Activated CD8-positive, alpha-beta memory T cell treated with anti-CD3 and anti-CD28 coated beads, Interleukin-2, amount 50 U/mL, for 1 hour (primary cell): Measurements from ENCODE around the gene ECE1.
"Not testable (repeated sequence)": the region's sequence is repeated elsewhere in the genome, so short reads cannot be mapped to it uniquely, and the experiment has no call there.

Experiments used
- DNase-seq: peaks from one replicate; pipeline ENCODE4 v3.0.0-alpha.2; 2020; ENCODE audit errors: extremely low read depth

Gene ECE1

DNA sequence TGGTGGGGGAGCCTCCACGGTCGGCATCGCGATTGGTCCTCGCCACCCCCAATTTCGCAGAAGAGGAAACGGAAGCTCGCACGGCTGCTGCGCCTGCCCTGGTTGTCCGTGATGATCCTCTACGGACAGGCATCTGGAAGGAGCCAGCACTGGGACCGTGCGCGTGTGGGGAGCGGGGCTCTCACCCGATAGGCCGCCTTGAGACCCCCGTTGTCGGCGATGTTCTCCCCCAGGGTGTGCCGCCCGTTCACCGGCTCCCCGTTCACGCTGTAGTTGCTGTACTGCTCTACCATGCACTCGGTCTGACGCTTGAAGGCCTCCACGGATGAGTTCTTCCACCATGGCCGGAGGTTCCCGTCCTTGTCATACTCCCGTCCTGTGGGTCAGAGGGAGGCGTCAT, 65.2 kb downstream of the ECE1 start:
- no peak for DNase-seq

DNA sequence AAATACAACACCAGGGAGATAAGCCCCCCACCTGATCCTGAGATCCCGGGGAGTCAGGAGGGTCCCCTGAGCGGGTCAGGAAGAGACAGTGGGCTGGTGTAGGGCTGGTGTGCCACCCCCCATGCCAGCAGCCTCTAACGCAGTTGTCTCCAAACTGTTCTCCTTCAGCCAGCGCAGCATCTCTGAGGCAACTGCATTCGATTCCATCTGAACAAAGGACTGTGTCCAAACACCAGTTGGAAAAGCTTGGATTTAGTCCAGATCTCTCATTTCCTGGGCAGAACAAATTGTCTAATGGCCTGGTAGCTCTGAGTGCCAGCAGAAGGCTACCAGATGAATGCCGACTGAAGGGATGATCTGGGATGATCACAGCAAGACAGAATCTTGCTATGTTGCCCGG, 69.4 kb downstream of the ECE1 start:
- DNase-seq = no peak

DNA sequence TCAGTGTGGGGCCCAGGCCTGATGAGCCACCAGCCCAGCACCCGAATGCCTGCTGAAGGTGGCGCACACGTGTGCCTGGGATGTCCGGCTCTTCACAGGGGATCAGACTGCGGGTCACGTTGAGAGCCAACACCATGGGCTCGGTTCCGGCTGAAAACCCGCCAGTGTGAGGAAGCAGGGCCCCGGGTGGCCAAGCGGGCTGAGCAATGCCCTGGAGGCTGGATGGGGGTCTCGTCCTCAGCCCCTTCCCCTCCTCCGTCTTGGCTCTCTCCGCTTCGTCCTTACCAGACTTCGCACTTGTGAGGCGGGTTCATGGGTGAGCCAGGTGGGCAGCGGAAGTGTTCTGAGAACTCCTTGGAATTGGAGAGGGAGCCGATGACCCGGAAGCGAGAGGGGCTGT, 70.6 kb downstream of the ECE1 start:
- DNase-seq = no peak

DNA sequence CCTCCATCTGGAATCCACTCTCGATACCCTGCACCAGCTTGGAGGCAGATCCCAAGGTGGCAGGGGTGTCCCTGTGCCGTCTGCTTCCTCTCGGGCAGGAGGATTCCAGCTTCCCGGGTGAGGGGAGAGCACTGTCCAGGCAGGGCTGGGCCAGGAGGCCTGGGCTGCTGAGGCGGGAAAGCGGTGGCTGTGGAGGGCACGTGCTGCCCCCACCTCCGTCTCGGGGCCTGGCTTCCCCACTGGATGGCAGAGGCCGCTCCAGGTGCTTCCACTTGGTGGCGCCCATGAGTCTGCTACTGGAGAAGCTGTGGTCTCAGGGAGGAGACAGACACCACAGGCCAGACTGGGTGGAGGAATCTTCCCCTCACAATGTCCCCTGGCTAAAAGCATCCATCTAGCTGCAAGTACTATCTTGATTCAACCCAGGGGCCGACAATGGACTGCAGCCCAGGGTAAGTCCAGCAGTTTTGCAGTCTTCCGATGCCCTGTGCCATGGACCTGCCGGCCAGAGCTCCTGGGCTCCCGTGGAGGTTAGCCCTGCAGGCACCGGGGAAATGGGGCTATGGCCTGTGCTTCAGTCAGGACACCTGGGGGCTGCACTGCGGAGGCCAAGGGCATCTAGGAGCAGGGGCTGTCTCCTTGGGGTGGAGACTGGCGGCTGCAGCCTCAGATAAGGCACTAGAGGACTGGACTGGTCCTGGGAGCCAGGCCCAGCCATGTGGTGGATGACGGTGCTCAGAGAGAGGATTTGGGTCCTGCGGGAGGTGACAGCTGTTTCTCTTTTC, 72.3 kb downstream of the ECE1 start:
- no peak for DNase-seq

DNA sequence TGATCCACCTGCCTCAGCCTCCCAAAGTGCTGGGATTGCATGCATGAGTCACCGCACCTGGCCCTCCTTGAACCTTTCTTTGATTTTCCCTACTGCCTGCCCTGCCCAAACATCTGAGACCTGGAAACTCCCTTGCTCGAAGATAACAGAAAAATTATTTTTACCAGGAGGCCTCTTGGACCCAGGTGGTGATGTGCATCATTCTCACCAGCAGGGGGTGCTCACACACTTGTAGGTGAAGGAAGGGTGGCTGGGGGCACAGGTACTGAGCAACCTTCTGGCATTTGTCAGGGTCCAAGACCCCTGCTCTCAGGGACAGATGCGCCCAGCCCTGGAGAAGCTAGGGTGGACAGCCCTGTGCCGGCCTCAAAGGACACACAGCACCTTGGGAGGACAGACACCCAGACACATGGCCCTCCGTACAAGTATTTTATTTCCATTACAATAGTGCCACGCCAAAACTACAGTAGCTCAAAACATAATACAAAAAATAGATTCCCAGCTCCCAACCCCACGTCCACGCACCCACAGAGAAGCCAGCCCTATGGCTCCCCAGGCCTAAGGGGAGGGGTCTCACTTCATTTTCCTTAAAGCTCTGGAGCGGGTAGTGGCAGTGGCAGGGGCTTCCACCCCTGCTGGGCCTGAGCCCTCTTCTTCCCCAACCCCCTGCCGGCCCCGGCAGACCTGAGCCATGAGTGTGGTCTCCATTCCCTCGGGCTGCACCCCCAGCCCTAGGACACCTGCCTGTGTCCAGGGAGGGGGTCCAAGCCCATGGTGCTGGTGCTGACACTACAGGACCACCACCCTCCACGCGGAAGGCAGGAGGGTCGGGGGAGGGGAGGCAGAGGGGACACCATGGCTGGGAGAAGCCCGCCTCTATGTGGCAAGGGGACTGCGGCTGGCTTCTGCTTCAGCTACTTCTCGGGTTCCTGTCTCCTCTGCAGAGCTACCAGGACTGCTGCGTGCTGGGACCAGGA, 73.1 kb downstream of the ECE1 start:
- peak; percentile 14 for DNase-seq

DNA sequence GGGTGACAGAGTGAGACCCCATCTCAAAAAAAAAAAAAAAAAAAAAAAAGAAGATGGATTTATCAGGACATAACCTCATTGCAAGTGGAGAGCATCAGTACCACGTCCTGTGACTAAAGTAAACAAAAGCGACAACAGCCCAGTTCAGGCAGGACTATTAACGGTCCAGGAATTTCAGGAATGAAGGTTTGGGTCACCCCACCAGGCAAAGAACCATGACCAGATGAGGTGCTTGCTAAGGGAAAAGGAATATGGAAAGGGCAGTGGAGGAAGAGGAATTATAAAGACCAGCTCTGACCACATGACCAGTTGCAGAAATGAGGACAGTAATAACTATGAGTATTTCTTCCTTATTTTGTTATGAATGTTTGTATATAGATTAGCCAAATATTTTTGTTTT, 78.1 kb downstream of the ECE1 start:
- no peak for DNase-seq

DNA sequence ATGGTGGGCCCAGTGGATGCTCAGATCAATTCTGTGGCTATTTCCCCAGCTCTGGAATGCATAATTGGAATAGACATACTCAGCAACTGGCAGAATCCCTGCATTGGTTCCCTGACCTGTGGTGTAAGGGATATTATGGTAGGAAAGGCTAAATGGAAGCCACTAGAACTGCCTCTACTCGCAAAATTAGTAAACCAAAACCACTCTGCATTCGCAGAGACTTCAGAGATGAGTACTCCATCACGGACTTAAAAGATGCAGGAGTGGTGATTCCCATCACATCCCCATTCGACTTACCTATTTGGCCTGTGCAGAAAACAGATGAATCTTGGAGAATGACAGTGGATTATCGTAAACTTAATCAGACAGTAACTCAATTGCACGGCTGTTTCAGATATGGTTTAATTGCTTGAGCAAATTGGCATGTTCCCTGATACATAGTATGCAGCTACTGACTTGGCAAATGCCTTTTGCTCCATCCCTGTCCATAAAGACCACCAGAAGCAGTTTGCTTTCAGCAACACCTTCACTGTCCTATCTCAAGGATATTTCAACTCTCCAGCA, 82.0 kb downstream of the ECE1 start:
- not testable (repeated sequence) for DNase-seq

DNA sequence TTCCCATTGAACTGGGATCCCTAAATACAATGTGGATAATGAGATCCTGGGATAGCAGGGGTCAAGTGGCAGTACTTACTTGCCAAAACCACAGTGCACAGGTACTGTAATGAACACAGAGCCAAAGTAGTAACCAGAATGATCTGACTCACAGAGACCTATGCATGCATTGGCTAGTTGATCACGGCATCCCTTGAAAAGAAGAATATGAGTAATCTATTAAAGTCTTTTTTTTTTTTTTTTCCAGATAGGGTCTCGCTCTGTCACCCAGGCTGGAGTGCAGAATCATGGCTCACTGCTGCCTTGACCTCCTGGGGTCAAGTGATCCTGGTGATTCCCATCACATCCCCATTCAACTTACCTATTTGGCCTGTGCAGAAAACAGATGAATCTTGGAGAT, 84.1 kb downstream of the ECE1 start:
- no peak for DNase-seq

DNA sequence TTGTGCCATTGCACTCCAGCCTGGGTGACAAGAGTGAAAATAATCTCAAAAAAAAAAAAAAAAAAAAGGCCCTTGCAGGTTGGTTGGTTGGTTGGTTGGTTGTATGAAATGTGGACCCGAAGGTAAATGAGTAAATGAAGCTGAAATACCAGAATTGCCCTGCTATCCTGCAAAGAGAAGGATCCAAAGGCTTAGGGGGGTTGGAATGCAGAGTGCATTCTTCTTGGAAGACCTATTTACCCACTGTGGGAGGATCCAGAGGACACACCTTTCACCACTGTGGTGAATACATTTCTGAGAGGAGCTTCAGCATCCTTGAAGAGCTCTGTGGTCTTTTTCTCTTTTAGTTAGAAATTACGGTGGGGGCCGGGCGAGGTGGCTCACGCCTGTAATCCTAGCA, 84.8 kb downstream of the ECE1 start:
- no peak for DNase-seq

DNA sequence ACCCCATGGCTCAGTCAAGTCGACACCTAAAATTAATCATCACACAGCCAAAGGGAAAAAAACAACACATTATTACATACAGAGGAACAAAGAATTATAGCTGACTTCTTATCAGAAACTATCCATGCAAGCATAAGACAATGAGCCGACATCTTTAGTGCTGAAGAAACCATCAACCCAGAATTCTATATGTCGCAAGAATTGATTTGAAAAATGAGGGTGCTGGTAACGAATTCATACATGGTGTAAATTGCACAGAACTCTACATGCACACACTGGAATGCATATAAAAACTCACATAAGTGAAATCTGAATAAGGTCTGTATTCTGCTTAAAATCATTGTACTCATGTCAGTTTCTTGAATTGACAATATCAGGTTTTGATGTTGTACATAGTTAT, 88.6 kb downstream of the ECE1 start:
- no peak for DNase-seq

DNA sequence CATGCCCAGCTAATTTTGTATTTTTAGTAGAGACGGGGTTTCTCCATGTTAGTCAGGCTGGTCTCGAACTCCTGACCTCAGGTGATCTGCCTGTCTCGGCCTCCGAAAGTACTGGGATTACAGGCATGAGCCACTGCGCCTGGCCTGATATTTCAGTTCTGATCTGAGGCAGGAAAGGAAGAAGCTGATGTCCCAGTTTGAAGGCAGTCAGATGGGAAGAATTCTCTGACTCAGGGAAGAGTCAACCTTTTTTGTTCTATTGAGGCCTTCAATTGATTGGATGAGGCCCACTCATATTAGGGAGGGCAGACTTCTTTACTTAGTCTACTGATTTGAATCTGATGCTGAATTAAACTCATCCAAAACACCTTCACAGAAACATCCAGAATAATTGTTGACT, 89.0 kb downstream of the ECE1 start:
- DNase-seq = not testable (repeated sequence)

DNA sequence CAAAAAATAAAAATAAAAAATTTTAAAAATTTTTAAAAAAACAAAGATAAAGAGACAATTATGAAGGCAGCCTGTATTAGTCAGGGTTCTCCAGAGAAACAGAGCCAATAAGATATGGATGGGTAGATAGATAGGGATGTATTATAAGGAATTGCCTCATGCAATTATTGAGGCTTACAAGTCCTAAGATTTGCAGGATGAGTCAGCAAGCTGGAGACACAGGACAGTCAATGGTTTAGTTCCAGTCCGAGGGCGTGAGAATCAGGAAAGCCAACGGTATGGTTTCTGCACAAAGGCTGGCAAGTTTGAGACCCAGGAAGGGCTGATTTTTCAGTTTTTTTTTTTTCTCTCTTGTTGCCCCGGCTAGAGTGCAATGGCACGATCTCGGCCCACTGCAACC, 89.5 kb downstream of the ECE1 start:
- DNase-seq = no peak

DNA sequence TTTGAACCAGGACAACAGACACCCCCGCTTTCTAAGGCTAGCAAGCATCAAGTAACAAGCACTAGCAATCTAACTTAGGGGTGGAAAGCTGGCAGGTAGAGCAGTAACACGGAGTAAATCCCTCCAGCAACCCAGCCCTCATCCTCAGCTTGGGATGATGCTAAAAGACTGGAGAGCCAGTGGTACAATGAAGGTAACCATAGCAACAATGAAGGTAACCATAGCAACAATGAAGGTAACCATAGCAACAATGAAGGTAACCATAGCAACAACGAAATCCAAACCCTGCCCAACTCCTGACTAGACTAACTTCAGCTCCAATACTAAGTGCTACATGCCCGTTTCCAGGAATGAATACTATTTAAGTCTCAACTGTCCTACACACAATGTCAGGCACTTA, 91.3 kb downstream of the ECE1 start:
- DNase-seq = no peak

DNA sequence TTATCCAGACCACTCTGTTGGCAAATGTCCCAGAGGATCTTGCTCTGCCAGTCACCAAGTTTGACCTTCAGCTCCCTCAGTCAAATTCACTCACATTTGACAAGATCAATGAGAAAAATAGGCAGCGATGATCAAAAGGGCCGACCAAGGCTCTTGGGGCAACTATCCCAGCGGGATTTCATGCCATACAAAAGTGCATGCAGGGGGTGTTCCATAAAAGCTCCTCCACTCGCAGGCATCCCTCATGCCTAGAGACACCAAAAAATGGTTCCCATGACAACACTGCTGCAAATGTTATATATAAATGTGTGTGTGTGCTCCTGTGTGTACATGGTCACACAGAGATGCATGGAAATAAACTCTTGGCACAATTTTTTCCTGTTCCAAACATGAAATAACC, 97.4 kb downstream of the ECE1 start:
- no peak for DNase-seq

DNA sequence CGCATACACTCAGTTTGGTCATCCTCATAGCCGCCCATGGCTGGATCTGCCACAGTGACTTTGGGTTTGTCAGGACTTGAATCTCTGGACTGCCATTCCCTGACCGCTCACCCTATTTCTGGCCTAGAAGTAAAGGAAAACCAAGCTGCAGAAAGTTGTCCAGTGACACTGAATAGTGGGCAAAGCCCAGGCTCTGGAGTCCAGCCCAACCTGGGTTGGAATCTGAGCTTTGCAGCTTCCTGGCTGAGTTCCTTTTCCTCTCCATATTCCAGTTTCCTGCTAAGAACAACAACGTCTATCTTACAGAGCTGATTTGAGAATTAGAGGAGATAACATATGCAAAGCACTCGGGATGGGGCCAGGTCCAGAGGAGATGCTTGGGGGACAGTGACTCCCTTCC, 98.0 kb downstream of the ECE1 start:
- DNase-seq = no peak

DNA sequence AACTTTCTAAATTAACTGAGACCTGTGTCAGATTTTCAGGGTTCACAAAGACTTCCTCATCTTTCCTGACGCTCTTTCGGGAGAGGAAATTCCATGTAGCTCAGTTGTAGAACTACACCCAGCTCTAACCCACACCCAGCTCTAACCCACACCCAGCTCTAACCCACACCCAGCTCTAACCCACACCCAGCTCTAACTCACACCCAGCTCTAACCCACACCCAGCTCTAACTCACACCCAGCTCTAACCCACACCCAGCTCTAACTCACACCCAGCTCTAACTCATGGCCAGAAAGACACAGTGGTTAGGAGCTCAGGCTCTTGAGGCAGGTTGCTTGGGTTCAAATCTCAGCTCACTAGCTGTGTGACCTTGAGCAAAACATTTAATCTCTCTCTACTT, 99.5 kb downstream of the ECE1 start:
- not testable (repeated sequence) for DNase-seq

DNA sequence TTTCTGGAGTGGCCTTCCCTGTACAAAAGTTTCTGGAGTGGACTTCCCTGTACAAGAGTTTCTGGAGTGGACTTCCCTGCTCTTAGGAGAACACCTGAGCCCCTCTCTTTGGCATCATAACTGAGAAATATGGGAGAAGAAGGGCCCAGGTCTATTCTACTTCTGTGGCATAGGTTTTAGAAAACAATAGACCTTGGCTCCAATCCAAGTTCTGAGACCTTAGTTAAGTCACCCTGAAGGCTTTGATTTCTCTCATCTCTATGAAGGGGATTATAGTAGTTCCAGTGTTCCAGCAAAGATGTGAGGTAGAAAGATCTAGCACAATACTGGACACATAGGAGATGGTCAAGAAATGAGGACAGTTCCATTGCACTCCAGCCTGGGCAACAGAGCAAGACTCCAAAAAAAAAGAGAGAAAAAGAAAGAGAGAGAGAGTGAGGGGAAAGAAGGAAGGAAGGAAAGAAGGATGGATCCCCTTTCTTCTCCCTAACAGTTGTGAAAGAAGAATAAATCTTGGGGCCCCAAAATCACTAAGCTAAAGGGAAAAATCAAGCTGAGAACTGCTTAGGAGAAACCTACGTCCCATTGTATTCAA, 100.3 kb downstream of the ECE1 start:
- DNase-seq = no peak

DNA sequence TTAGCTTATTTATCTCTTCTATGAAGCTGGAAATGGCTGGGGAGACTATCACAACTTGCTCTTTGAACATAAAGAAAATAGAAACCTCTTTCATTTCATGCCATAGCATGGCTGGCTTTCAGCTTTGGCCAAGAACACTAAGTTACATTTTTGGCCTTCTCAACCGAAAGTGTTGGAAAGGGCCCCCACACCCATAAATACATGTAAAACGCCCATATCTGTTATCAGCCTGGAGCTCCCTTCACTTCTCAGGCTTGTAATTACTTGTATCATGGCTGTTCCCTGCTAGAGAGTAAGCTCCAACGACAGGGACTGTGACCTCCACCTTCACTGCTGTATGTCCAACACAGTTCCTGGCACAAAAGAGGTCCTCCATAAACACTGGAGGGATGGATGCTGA, 100.8 kb downstream of the ECE1 start:
- no peak for DNase-seq

DNA sequence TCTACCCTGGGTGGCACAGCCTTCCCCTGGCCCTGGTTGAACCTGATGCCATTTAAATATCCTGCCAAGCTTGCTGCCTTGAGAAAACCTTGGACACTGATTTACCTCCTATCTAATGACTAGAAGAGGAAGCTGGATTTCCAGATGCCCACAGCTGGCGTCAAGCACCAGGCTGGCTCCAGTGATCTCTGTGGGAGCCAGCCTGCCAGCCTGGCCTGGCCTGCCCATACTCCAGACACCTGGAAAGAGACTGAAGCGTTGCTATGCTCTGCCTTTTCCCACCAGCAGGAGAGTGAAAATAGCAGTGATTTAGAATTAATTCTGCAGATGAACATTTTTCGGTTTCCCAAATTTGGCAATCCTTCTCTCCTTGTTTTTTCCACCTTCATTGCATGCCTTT, 102.0 kb downstream of the ECE1 start:
- no peak for DNase-seq

DNA sequence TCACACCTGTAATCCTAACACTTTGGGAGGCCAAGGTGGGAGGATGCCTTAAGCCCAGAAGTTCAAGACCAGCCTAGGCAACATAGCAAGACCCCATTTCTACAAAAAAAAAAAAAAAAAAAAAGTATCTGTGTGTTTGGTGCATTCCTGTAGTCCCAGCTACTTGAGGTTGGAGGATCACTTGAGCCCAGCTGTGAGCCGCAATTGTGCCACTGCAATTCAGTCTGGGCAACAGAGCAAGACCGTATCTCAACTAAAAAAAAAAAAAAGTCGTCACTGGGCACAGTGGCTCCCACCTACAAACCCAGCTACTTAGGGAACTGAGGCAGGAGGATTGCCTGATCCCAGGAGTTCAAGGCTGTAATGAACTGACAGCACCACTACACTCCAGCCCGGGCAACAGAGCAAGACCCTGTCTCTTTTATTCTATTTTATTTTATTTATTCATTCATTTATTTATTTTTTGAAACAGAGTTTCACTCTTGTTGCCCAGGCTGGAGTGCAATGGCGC, 105.0 kb downstream of the ECE1 start:
- no peak for DNase-seq

DNA sequence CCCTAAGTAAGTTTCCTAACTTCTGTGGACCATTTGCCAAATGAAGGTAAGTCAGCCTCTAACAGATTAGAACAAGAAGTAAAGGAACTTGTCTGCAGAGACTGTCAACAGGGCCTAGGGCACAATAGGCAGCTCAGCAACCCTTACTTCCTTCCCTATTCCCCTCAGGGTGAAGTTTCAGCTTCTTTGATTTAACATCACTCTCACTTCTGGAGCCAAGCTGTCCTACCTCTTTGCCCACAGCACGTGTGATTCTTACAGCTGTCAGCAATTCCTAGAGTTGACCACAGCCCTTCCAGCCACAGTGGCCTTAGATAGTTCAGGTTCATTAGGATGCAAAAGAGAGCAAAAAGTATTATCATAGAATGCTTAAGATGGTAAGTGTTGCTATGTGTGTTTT, 106.0 kb downstream of the ECE1 start:
- DNase-seq = no peak

DNA sequence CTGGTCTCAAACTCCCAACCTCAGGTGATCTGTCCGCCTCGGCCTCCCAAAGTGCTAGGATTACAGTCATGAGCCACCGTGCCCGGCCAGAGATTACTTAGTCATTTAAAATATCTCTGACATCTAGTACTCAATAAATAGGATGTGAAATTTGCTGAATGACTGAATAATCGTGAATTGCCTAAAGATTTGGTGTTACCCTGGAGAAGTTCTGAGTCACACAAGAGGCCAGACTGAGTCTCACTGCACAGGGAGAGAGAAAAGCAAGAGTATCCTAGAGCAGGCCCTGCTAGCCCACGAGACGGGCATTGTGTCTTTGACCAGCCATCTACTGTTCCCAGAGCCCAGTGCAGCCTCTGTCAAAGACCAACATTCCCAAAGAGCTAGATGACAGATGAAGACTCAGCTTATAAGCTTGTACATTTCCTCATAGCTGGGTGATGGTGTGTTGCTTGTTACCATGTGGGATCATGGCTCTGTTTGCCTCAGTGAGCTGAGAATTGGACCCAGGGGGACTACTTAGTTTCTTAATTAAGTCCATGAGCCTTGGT, 108.0 kb downstream of the ECE1 start:
- DNase-seq = no peak
